ENCODE measurements around the gene EEF1A1.

DNA sequence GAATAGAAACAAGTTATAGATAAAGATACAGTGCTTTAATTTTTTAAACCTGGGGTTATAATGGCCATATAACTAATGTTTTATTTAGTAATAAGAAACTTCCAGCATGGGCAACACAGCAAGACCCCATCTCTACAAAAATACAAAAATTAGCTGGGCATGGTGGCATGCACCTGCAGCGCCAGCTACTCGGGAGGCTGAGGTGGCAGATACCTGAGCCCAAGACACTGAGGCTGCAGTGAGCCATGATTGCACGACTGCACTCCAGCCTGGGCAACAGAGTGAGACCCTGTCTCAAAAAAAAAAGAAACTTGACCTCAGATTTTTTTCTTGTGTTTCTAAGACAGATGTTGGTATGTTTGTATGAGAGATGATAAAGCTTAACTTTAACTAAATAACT lies 22.9 kb downstream of the EEF1A1 start:
- TF ChIP-seq, protein P1, sequence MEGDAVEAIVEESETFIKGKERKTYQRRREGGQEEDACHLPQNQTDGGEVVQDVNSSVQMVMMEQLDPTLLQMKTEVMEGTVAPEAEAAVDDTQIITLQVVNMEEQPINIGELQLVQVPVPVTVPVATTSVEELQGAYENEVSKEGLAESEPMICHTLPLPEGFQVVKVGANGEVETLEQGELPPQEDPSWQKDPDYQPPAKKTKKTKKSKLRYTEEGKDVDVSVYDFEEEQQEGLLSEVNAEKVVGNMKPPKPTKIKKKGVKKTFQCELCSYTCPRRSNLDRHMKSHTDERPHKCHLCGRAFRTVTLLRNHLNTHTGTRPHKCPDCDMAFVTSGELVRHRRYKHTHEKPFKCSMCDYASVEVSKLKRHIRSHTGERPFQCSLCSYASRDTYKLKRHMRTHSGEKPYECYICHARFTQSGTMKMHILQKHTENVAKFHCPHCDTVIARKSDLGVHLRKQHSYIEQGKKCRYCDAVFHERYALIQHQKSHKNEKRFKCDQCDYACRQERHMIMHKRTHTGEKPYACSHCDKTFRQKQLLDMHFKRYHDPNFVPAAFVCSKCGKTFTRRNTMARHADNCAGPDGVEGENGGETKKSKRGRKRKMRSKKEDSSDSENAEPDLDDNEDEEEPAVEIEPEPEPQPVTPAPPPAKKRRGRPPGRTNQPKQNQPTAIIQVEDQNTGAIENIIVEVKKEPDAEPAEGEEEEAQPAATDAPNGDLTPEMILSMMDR (IDR thresholded peaks at IDR 0.05; ENCODE audit: insufficient read depth, low read length, poor library complexity, severe bottlenecking), result no peak
- no peak for TF ChIP-seq EZH2phosphoT487 (conservative IDR thresholded peaks at IDR 0.05; ENCODE audit: low read length)
